ENCODE results near the gene TMEM18. TPM values are rescaled to one million over a fixed set of nuclear protein-coding genes. Genes with fewer than 3 reads are reported as not detected.
"Not testable (repeated sequence)": the region's sequence is repeated elsewhere in the genome, so short reads cannot be mapped to it uniquely, and the experiment has no call there.

The TMEM18 gene
- total and polyA plus RNA-seq, 2 experiments from 2014 or later, result 35.4 to 47.1 TPM

- no peak overlapping the region for H3K4me2 ChIP-seq
- H3K9me3 ChIP-seq (ENCODE audit: low read depth), result no peaks in the 10 kb centered on the region
- H3K4me3 ChIP-seq, result no peak overlapping the region
- no peaks in the 10 kb centered on the region for H3K4me1 ChIP-seq (ENCODE audit: insufficient read depth)
- DNase-seq (ENCODE audit: low spot score), result no peak
- no peaks in the 10 kb centered on the region for H3K27me3 ChIP-seq
- H3K79me2 ChIP-seq, result no peaks in the 10 kb centered on the region
- no peaks in the 10 kb centered on the region for H3K36me3 ChIP-seq (replicated peaks; ENCODE audit: insufficient read depth, low read depth)
- no peaks in the 10 kb centered on the region for H3K9me2 ChIP-seq (replicated peaks; ENCODE audit: insufficient read depth)
- no peak overlapping the region for H2AFZ ChIP-seq
- H4K20me1 ChIP-seq (ENCODE audit: insufficient read depth, poor library complexity, severe bottlenecking), result no peaks in the 10 kb centered on the region
- TF ChIP-seq EZH2phosphoT487 (IDR thresholded peaks at IDR 0.05; ENCODE audit: low read depth, severe bottlenecking, unreplicated experiment), result no peak
- no peak for TF ChIP-seq CTCF (IDR thresholded peaks at IDR 0.05; ENCODE audit: poor library complexity)
- no peak for TF ChIP-seq EZH2 (IDR thresholded peaks at IDR 0.05; ENCODE audit: borderline replicate concordance)
- 89% methylated on average over 7 of the region's 7 CpGs for WGBS (ENCODE audit: low lambda C conversion rate, missing lambda C conversion rate)
- H3K27ac ChIP-seq, result no peak overlapping the region
These were observed 28.8 kb upstream of the TMEM18 start for GRCh38 chr2:705971-706511.

GRCh38 chr2:702765-703164, 25.6 kb upstream of the TMEM18 start:
- H3K36me3 ChIP-seq (replicated peaks; ENCODE audit: insufficient read depth, low read depth); H3K4me2 ChIP-seq; H4K20me1 ChIP-seq (ENCODE audit: insufficient read depth, poor library complexity, severe bottlenecking); H3K9me2 ChIP-seq (replicated peaks; ENCODE audit: insufficient read depth); DNase-seq (ENCODE audit: low spot score); H3K4me3 ChIP-seq; H3K27ac ChIP-seq; H3K79me2 ChIP-seq; H3K4me1 ChIP-seq (ENCODE audit: insufficient read depth); H3K27me3 ChIP-seq; H2AFZ ChIP-seq; H3K9me3 ChIP-seq (ENCODE audit: low read depth): not testable (repeated sequence)
- 77% methylated on average over 8 of the region's 8 CpGs for WGBS (ENCODE audit: low lambda C conversion rate, missing lambda C conversion rate)

- Histone ChIP-seq H4K20me1 (ENCODE audit: insufficient read depth, poor library complexity, severe bottlenecking) (no peaks in the 10 kb centered on the region), H3K9me3 (ENCODE audit: low read depth) (no peaks in the 10 kb centered on the region), H3K4me3 (no peak overlapping the region), H3K4me2 (no peak overlapping the region), H3K4me1 (ENCODE audit: insufficient read depth) (peaks cover 8% of the 10 kb centered on the region), H3K27ac (no peak overlapping the region), H3K79me2 (no peaks in the 10 kb centered on the region), H3K27me3 (no peaks in the 10 kb centered on the region), H3K36me3 (replicated peaks; ENCODE audit: insufficient read depth, low read depth) (no peaks in the 10 kb centered on the region), H3K9me2 (replicated peaks; ENCODE audit: insufficient read depth) (no peaks in the 10 kb centered on the region), H2AFZ (no peak overlapping the region)
- TF ChIP-seq EZH2 (IDR thresholded peaks at IDR 0.05; ENCODE audit: borderline replicate concordance) (no peak), EZH2phosphoT487 (IDR thresholded peaks at IDR 0.05; ENCODE audit: low read depth, severe bottlenecking, unreplicated experiment) (no peak), CTCF (IDR thresholded peaks at IDR 0.05; ENCODE audit: poor library complexity) (no peak)
- no peak for DNase-seq (ENCODE audit: low spot score)
- WGBS (ENCODE audit: low lambda C conversion rate, missing lambda C conversion rate), result 72% methylated on average over 11 of the region's 11 CpGs
These were observed 19.9 kb upstream of the TMEM18 start for GRCh38 chr2:696999-697627.

GRCh38 chr2:696463-696862, 19.3 kb upstream of the TMEM18 start:
- Histone ChIP-seq H3K4me3 (no peak overlapping the region), H4K20me1 (ENCODE audit: insufficient read depth, poor library complexity, severe bottlenecking) (no peaks in the 10 kb centered on the region), H3K79me2 (no peaks in the 10 kb centered on the region), H3K27me3 (no peaks in the 10 kb centered on the region), H3K36me3 (replicated peaks; ENCODE audit: insufficient read depth, low read depth) (no peaks in the 10 kb centered on the region), H3K4me1 (ENCODE audit: insufficient read depth) (peaks cover 8% of the 10 kb centered on the region), H2AFZ (no peak overlapping the region), H3K4me2 (no peak overlapping the region), H3K9me3 (ENCODE audit: low read depth) (no peaks in the 10 kb centered on the region), H3K9me2 (replicated peaks; ENCODE audit: insufficient read depth) (no peaks in the 10 kb centered on the region), H3K27ac (no peak overlapping the region)
- no peak for DNase-seq (ENCODE audit: low spot score)
- 80% methylated on average over 5 of the region's 5 CpGs for WGBS (ENCODE audit: low lambda C conversion rate, missing lambda C conversion rate)
- TF ChIP-seq EZH2 (IDR thresholded peaks at IDR 0.05; ENCODE audit: borderline replicate concordance) (no peak), CTCF (IDR thresholded peaks at IDR 0.05; ENCODE audit: poor library complexity) (no peak), EZH2phosphoT487 (IDR thresholded peaks at IDR 0.05; ENCODE audit: low read depth, severe bottlenecking, unreplicated experiment) (no peak)

Data from hepatocyte (in vitro differentiated cells).